Activated CD4-positive, alpha-beta T cell treated with anti-CD3 and anti-CD28 coated beads, Interleukin-2, amount 10 ng/mL, durations not matched to agents 7 days and 5 days (primary cell): Measurements from ENCODE around the gene IL4R. TPM values are rescaled to one million over a fixed set of nuclear protein-coding genes. Genes with fewer than 3 reads are reported as not detected.
A peak's percentile ranks its signal among the peaks of the same experiment; 100 is the strongest.
"Not testable (repeated sequence)": the region's sequence is repeated elsewhere in the genome, so short reads cannot be mapped to it uniquely, and the experiment has no call there.

ENCODE experiments used
- CTCF ChIA-PET: fragments of 350-600 bp; sonication (Branson Sonifier 250); formaldehyde crosslinking; loops from one replicate; lab custom pipeline; 2021; ENCODE audit warnings: antibody characterized with exemption; lab: Charles Lee
- POLR2A ChIA-PET: fragments of 350-600 bp; sonication (Branson Sonifier 250); formaldehyde crosslinking; loops from one replicate; lab custom pipeline; 2021; ENCODE audit warnings: antibody characterized with exemption; lab: Charles Lee
- DNase-seq: peaks from one replicate; pipeline ENCODE4 v3.0.0-alpha.2; 2020
- H3K27ac Mint-ChIP-seq: one replicate; pipeline ENCODE4 v1.8.0; 2021; ENCODE audit warnings: mild to moderate bottlenecking, moderate library complexity, mixed read lengths
- H3K27me3 Mint-ChIP-seq: one replicate; pipeline ENCODE4 v1.8.0; 2021; ENCODE audit warnings: mixed read lengths
- H3K36me3 Mint-ChIP-seq: one replicate; pipeline ENCODE4 v1.8.0; 2021; ENCODE audit warnings: low read depth, mixed read lengths
- H3K4me1 Mint-ChIP-seq: one replicate; pipeline ENCODE4 v1.8.0; 2021; ENCODE audit warnings: mixed read lengths
- H3K4me3 Mint-ChIP-seq: one replicate; pipeline ENCODE4 v1.8.0; 2021; ENCODE audit warnings: mild to moderate bottlenecking, moderate library complexity, mixed read lengths
- H3K9me3 Mint-ChIP-seq: one replicate; pipeline ENCODE4 v1.8.0; 2021; ENCODE audit warnings: mixed read lengths
- total RNA-seq, 2 experiments: library from RNA; stranded (reverse); gene quantifications; one replicate each; pipeline ENCODE4 v1.2.3, GENCODE V29; 2021

Gene IL4R
- total RNA-seq, 2 experiments from 2014 or later: 242 to 262 TPM

GRCh38 chr16:27381974-27382855, 68.4 kb downstream of the IL4R start:
- Mint-ChIP-seq H3K36me3 (peaks cover 16% of the 10 kb centered on the region), H3K27me3 (no peaks in the 10 kb centered on the region), H3K9me3 (peaks cover 29% of the 10 kb centered on the region), H3K4me1 (peaks cover 46% of the 10 kb centered on the region), H3K4me3 (no peak overlapping the region), H3K27ac (no peak overlapping the region)
- POLR2A ChIA-PET: no interaction called here
- no peak for DNase-seq
- CTCF ChIA-PET: interaction anchor here (1.7 to 6.6 kb wide), 2 partner anchors 9 to 13 kb away, joined by 8 to 22 read pairs; no protein-coding TSS in a partner anchor

GRCh38 chr16:27383556-27384243, 69.9 kb downstream of the IL4R start:
- H3K27ac Mint-ChIP-seq: no peak overlapping the region
- peaks cover 12% of the 10 kb centered on the region for H3K36me3 Mint-ChIP-seq
- peaks cover 31% of the 10 kb centered on the region for H3K9me3 Mint-ChIP-seq
- no peak for DNase-seq
- H3K4me1 Mint-ChIP-seq: peaks cover 34% of the 10 kb centered on the region
- POLR2A ChIA-PET: no interaction called here
- no peaks in the 10 kb centered on the region for H3K27me3 Mint-ChIP-seq
- H3K4me3 Mint-ChIP-seq: no peak overlapping the region
- CTCF ChIA-PET: interaction anchor here (1.0 to 1.4 kb wide), 2 partner anchors 9 to 17 kb away, joined by 3 to 5 read pairs; no protein-coding TSS in a partner anchor

- H3K9me3 Mint-ChIP-seq: peaks cover 31% of the 10 kb centered on the region
- POLR2A ChIA-PET: no interaction called here
These were observed 70.7 kb downstream of the IL4R start for GRCh38 chr16:27384425-27384824.

GRCh38 chr16:27385398-27385797, 71.6 kb downstream of the IL4R start:
- DNase-seq: no peak
- Mint-ChIP-seq H3K4me1 (peaks cover 25% of the 10 kb centered on the region), H3K9me3 (peaks cover 34% of the 10 kb centered on the region), H3K36me3 (peaks cover 12% of the 10 kb centered on the region), H3K27ac (no peak overlapping the region), H3K4me3 (no peak overlapping the region), H3K27me3 (no peaks in the 10 kb centered on the region)
- CTCF ChIA-PET: interaction anchor here (0.9 to 3.2 kb wide), 7 partner anchors 8 to 779 kb away, joined by 3 to 12 read pairs (median 3); no protein-coding TSS in a partner anchor
- POLR2A ChIA-PET: no interaction called here

More at GRCh38 chr16:27384425-27384824, 70.7 kb downstream of the IL4R start:
- DNase-seq: no peak
- Mint-ChIP-seq H3K36me3 (peaks cover 10% of the 10 kb centered on the region), H3K27ac (no peak overlapping the region), H3K27me3 (no peaks in the 10 kb centered on the region), H3K4me1 (peaks cover 29% of the 10 kb centered on the region), H3K4me3 (no peak overlapping the region)
- CTCF ChIA-PET: interaction anchor here (1.4 kb wide), 1 partner anchor 16 kb away, joined by 5 read pairs; no protein-coding TSS in a partner anchor

GRCh38 chr16:27386674-27387073, 72.9 kb downstream of the IL4R start:
- no peak overlapping the region for H3K27ac Mint-ChIP-seq

GRCh38 chr16:27387724-27388123, 74.0 kb downstream of the IL4R start:
- H3K9me3 Mint-ChIP-seq: peaks cover 49% of the 10 kb centered on the region
- POLR2A ChIA-PET: no interaction called here
- H3K36me3 Mint-ChIP-seq: peaks cover 27% of the 10 kb centered on the region
- peaks cover 3% of the 10 kb centered on the region for H3K27me3 Mint-ChIP-seq
- no peak overlapping the region for H3K4me3 Mint-ChIP-seq
- CTCF ChIA-PET: interaction anchor here (1.0 to 3.2 kb wide), 7 partner anchors 10 to 54 kb away, joined by 3 to 17 read pairs (median 5); partner anchors contain the start of gene IL21R
- H3K4me1 Mint-ChIP-seq: peaks cover 13% of the 10 kb centered on the region
- DNase-seq: no peak
- no peak overlapping the region for H3K27ac Mint-ChIP-seq

More at GRCh38 chr16:27386674-27387073, 72.9 kb downstream of the IL4R start:
- peaks cover 20% of the 10 kb centered on the region for H3K4me1 Mint-ChIP-seq
- H3K9me3 Mint-ChIP-seq: peaks cover 40% of the 10 kb centered on the region
- ChIA-PET CTCF (interaction anchor here (1.2 to 3.2 kb wide), 2 partner anchors 12 to 18 kb away, joined by 5 to 12 read pairs; no protein-coding TSS in a partner anchor), POLR2A (no interaction called here)
- no peak overlapping the region for H3K4me3 Mint-ChIP-seq
- H3K36me3 Mint-ChIP-seq: peaks cover 17% of the 10 kb centered on the region
- no peak for DNase-seq
- H3K27me3 Mint-ChIP-seq: peaks cover 3% of the 10 kb centered on the region

GRCh38 chr16:27389272-27389961, 75.6 kb downstream of the IL4R start:
- Mint-ChIP-seq H3K27me3 (peaks cover 3% of the 10 kb centered on the region), H3K9me3 (peaks cover 55% of the 10 kb centered on the region), H3K36me3 (peaks cover 31% of the 10 kb centered on the region), H3K4me1 (peaks cover 18% of the 10 kb centered on the region), H3K4me3 (no peak overlapping the region), H3K27ac (no peak overlapping the region)
- DNase-seq: no peak
- POLR2A ChIA-PET: no interaction called here
- CTCF ChIA-PET: interaction anchor here (2.7 to 3.1 kb wide), 2 partner anchors 10 to 12 kb away, joined by 17 to 22 read pairs; partner anchors contain the start of gene IL21R

- no peak overlapping the region for H3K4me3 Mint-ChIP-seq
- peaks cover 23% of the 10 kb centered on the region for H3K4me1 Mint-ChIP-seq
- H3K27ac Mint-ChIP-seq: no peak overlapping the region
- peaks cover 3% of the 10 kb centered on the region for H3K27me3 Mint-ChIP-seq
- DNase-seq: no peak
- ChIA-PET CTCF (interaction anchor here (1.5 to 3.1 kb wide), 3 partner anchors 10 to 25 kb away, joined by 3 to 22 read pairs (median 17); partner anchors contain the start of gene IL21R), POLR2A (no interaction called here)
- peaks cover 55% of the 10 kb centered on the region for H3K9me3 Mint-ChIP-seq
- H3K36me3 Mint-ChIP-seq: peaks cover 33% of the 10 kb centered on the region
These were observed 76.4 kb downstream of the IL4R start for GRCh38 chr16:27390151-27390550.

GRCh38 chr16:27392671-27393070, 78.9 kb downstream of the IL4R start:
- Mint-ChIP-seq H3K9me3 (peaks cover 53% of the 10 kb centered on the region), H3K4me3 (no peak overlapping the region), H3K4me1 (peaks cover 23% of the 10 kb centered on the region), H3K36me3 (peaks cover 41% of the 10 kb centered on the region), H3K27ac (no peak overlapping the region), H3K27me3 (peaks cover 3% of the 10 kb centered on the region)
- CTCF ChIA-PET: interaction anchor here (0.7 to 3.1 kb wide), 4 partner anchors 8 to 45 kb away, joined by 3 to 22 read pairs (median 7); partner anchors contain the start of gene IL21R
- POLR2A ChIA-PET: no interaction called here
- no peak for DNase-seq

GRCh38 chr16:27394516-27394915, 80.7 kb downstream of the IL4R start:
- peaks cover 29% of the 10 kb centered on the region for H3K4me1 Mint-ChIP-seq
- H3K9me3 Mint-ChIP-seq: peaks cover 46% of the 10 kb centered on the region
- ChIA-PET POLR2A (no interaction called here), CTCF (interaction anchor here (1.5 kb wide), 1 partner anchor 13 kb away, joined by 4 read pairs; no protein-coding TSS in a partner anchor)
- peaks cover 40% of the 10 kb centered on the region for H3K36me3 Mint-ChIP-seq
- DNase-seq: no peak
- peak overlapping the region; percentile 61 for H3K27ac Mint-ChIP-seq
- no peak overlapping the region for H3K4me3 Mint-ChIP-seq
- peaks cover 3% of the 10 kb centered on the region for H3K27me3 Mint-ChIP-seq

- ChIA-PET POLR2A (interaction anchor here (0.6 kb wide), 1 partner anchor 777 kb away, joined by 3 read pairs; no protein-coding TSS in a partner anchor), CTCF (interaction anchor here (0.7 to 1.7 kb wide), 5 partner anchors 11 to 163 kb away, joined by 3 to 4 read pairs (median 3); no protein-coding TSS in a partner anchor)
- Mint-ChIP-seq H3K4me1 (peaks cover 47% of the 10 kb centered on the region), H3K36me3 (peaks cover 32% of the 10 kb centered on the region), H3K9me3 (peaks cover 22% of the 10 kb centered on the region), H3K27ac (peak overlapping the region; percentile 15)
- not testable (repeated sequence) for H3K4me3 Mint-ChIP-seq, DNase-seq, H3K27me3 Mint-ChIP-seq
These were observed 84.6 kb downstream of the IL4R start for GRCh38 chr16:27398341-27398893.
